ENCODE measurements around the gene PRDM1.

- TF ChIP-seq EZH2 (IDR thresholded peaks at IDR 0.05; ENCODE audit: insufficient read depth, low read length): no peak
- no peak for TF ChIP-seq CTCF (IDR thresholded peaks at IDR 0.05; ENCODE audit: insufficient read depth, low read depth, low read length)
These were observed 49.9 kb downstream of the PRDM1 start for GRCh38 chr6:106135911-106136571.
